Sciatic nerve (tissue), 2 donors: Measurements from ENCODE around the gene SHISA5. TPM values are rescaled to one million over a fixed set of nuclear protein-coding genes. Genes with fewer than 3 reads are reported as not detected.
"Not testable (repeated sequence)": the region's sequence is repeated elsewhere in the genome, so short reads cannot be mapped to it uniquely, and the experiment has no call there.

Experiments used
- ATAC-seq: fragments of 200-7000 bp; cut with Tn5 transposase; one replicate; pipeline ENCODE4 v1.9.1; 2020; ENCODE audit warnings: mild to moderate bottlenecking, moderate library complexity
- DNase-seq: peaks from one replicate; pipeline ENCODE4 v3.0.0-alpha.2; 2020; ENCODE audit warnings: low spot score
- intact Hi-C: fragments of 100-400 bp; cut with DNase I; formaldehyde crosslinking; loops from one replicate; pipeline ENCODE4 v1.14.2; 2022
- total RNA-seq: library from RNA; stranded (reverse); fragmentation: NEBNext Ultra II Directional; extraction: Animal tissue kit (Norgen Biotek cat#: 25700); gene quantifications from one replicate; pipeline ENCODE4 v1.2.1, GENCODE V29; 2021
- donor health status: DM: no; HTN: no; CAD: no.
- donor health status: DM: no; HTN: no; CAD: no.

The SHISA5 gene
- total RNA-seq = 138 TPM

GRCh38 chr3:48504051-48504946 is at the start of gene SHISA5:
Gene SHISA5, minus strand, starts transcription at chr3:48504174. Its CDS starts 80 bp downstream, at chr3:48504094.
- ATAC-seq = peak; percentile 91
- DNase-seq = peak; percentile 90
- intact Hi-C loops = no loop called here

DNA sequence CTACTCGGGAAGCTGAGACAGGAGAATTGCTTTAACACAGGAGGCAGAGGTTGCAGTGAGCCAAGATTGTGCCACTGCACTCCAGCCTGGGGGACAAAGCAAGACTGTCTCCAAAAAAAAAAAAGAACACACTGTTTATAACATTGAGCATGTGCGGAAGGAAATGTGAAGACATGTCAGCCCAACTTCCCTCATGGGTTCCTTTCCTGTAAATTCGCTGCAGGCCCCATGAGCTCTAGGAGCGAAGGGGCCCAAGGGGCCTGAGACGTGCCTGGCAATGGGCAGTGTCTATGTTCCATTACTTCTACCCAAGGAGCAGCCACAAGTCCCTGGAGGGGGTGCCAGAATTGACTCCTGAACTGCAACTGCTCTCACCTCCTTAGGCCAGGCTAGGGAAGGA is 49.4 kb upstream of the SHISA5 start:
- intact Hi-C loops = loop anchor here (10.0 kb wide), 1 partner anchor 159 kb away; no protein-coding TSS in a partner anchor
- ATAC-seq (no peak), DNase-seq (no peak)

DNA sequence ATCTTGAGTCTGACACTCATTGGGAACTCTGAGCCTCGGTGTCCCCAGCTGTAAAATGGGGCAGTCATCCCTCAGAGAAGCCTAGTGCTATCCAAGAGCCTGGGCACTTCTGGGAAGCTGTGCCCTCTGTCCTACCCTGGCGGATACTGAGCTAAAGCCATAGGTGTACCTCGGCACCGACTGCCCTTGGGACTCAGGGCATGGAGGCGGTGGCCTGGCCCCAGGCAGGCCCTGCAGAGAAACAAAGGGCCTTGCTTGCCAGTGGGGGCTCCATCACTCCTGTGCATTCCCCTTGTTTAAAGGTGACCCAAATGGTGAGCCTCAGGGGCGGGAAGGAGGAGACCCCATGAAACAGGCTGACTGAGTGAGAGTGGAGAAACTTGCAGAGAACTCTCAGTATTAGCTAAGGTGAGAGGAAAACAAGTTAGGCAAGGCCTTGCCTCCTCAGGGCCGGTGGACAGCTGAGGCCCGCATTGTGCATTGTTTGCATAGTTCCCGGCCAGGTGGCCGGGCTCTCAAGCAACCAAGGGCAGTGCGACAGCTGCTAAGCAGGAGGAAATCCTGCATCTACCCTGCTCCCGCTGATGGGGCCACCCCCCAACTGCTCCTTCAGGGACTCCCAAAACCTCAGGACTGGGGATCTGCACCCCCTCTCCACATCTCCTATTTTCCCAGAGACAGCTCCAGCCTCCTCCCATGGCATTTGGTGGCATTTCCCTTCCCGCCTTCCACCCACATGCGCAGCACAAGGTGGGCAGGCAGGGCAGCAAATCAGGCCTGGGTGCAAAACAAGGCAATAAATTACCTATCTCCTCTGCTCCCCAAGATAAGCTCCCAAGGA is 48.4 kb upstream of the SHISA5 start:
- ATAC-seq (no peak), DNase-seq (no peak)
- intact Hi-C loops = loop anchor here (10.0 kb wide), 1 partner anchor 158 kb away; no protein-coding TSS in a partner anchor

GRCh38 chr3:48551651-48552050 is 47.7 kb upstream of the SHISA5 start:
- not testable (repeated sequence) for DNase-seq, ATAC-seq
- intact Hi-C loops = loop anchor here (10.0 kb wide), 1 partner anchor 157 kb away; no protein-coding TSS in a partner anchor

DNA sequence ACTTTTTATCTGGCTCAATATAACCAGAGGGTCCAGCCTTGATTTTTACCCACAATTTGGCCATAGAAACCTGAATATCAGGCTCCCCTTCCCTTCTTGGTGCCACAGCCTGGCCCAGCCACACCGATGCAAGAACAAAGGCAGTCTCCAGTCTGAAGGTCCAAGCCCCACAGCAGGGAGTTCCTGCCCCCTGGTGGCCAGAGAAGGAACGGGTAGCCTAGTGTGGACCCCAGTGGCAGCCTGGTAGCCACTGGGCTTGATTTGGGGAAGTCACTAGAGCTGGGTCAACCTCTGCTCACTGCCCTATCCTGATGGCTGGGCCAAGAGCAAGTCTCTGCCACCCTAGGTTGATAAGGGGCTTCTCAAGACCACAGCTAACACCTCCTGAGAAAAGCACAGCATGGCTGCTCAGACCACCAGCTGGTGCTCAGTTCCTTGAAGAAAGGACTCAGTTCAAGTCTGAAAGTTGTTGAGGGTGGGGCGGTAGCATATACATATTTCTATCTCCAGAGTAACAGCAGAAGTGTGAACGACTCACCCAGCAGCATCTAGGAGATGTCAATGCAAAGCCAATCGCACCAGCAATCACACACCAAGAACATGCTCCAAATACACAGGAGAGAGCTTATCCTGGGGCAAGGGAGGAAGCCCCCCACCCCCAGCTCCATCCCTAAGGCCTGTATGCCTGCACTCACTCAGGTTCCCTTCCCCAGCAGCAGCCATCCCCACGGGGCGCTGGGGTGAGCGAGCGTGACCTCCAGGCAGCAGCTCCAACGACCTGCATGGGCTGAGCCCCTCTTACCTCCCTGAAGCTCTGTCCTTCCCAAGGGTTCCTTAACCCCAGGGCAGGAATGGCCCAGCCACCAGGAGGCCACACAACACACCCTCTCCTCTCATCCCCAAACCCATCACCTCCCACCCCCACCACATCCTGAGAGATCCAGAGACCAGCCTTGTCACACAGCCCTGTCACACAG is 45.0 kb upstream of the SHISA5 start:
- ATAC-seq = peak; percentile 94
- intact Hi-C loops = loop anchor here (5.0 kb wide), 1 partner anchor 87 kb away; no protein-coding TSS in a partner anchor
- DNase-seq = peak; percentile 94

DNA sequence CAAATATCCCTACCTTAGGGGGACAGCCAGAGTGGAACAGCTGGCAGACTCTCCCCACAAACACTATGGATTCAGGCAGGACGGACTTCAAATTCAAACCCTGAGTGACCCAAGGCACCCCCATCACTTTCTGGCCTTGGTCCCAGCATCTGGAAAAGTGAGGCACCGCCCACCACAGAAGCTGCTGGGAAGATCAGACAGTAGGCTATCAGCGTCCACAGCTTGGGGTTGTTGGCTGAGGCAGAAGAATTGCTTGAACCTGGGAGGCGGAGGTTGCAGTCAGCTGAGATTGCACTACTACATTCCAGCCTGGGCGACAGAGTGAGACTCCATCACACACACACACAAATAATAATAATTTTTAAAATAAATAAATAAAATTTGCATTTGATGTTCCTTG is 44.2 kb upstream of the SHISA5 start:
- ATAC-seq (no peak), DNase-seq (no peak)
- intact Hi-C loops = loop anchor here (5.0 kb wide), 1 partner anchor 86 kb away; no protein-coding TSS in a partner anchor

- ATAC-seq = no peak
- intact Hi-C loops = loop anchor here (5.0 kb wide), 1 partner anchor 84 kb away; no protein-coding TSS in a partner anchor
- DNase-seq = no peak
Measured at GRCh38 chr3:48546203-48546829, 42.3 kb upstream of the SHISA5 start.

DNA sequence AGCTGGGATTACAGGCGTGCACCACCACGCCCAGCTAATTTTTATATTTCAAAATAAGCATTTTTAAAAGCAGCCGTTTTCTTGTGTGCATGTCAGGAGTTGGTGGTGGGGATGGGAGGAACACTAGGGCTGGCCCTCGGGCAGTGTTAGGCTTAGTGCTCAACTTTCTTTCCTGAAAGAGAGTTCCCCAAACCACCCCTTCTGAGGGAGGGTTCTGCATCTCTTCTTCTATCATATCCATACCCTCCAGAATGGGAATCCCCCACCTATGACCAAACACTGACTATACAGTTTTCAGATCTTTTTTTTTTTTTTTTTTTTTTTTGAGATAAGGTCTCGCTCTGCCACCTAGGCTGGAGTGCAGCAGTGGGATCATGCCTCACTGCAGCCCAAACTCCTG is 40.2 kb upstream of the SHISA5 start:
- ATAC-seq (no peak), DNase-seq (no peak)
- intact Hi-C loops = no loop called here

GRCh38 chr3:48543271-48543866 is 39.4 kb upstream of the SHISA5 start:
- DNase-seq (no peak), ATAC-seq (peak; percentile 80)
- intact Hi-C loops = no loop called here

DNA sequence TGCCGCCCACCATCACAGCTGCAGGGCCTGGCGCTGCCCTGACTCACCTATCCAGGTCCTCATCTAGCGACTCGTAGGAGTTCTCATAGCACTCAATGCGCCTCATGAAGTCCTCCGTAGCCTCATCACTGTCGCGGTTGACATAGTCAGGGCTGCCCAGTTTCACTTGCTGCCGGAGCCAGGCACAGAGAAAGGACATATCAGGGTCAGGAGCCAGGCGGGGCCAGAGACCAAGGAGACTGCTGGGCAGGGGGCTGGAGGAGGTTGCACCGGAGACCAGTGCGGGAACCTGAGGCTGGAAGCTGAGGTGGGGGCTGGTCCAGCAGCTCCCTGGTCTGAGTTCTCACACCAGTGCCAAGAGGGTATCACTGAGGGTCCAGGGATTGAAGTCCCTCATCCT is 34.5 kb upstream of the SHISA5 start:
- ATAC-seq (no peak), DNase-seq (no peak)
- intact Hi-C loops = no loop called here

GRCh38 chr3:48536785-48537184 is 32.8 kb upstream of the SHISA5 start:
- DNase-seq (no peak), ATAC-seq (no peak)
- intact Hi-C loops = no loop called here

DNA sequence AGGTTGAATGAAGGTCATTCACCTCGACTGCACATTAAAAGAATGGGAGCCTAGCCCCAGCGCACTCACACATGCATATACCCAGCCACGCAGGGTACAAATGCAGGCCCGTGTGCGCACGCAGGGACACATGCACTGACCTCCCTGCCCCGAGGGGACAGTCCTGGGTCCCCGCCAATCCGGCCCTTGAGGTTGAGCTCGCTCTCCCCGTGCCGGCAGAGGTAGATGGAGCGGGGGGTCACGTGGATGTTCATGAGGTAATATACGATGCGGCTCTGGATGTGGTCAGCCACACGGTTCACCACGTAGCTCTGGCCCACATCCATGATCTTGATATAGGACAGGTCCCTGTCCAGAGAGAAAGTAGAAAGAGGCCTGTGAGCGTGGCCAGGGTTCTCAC is 32.1 kb upstream of the SHISA5 start:
- intact Hi-C loops = no loop called here
- no peak for ATAC-seq
- no peak for DNase-seq

DNA sequence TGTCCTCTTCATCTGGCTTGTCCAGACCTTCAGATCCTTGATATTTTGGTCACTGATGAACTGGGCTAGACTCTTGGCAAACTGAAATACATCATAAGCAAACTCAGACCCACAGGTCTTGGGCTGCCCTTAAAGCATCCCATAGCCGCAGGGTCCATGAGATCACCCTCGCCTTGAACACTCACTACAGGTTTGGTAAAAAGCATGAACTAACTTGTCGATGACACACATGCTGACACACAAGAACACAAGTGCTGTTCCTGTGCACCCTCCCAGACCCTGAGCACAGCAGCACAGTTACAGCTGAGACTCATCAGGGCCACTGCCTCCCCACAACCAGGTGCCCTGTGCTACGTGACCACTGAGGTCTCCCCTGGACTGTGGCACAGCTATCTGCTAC is 31.6 kb upstream of the SHISA5 start:
- no peak for ATAC-seq
- no peak for DNase-seq
- intact Hi-C loops = no loop called here

DNA sequence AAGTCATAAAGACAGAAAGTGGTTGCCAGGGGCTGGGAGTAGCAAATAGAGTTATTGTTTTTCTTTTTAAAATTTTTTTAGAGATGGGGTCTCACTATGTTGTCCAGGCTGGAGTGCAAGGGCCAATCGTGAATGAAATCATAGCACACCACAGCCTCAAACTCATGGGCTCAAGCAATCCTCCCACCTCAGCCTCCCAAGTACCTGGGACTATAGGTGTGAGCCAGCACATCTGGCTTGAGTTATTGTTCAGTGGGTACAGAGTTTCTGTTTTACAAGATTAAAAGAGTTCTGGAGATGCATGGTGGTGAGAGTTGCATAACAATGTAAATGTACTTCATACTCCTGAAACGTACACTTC is 29.0 kb upstream of the SHISA5 start:
- intact Hi-C loops = loop anchor here (2.0 kb wide), 1 partner anchor 60 kb away; no protein-coding TSS in a partner anchor
- DNase-seq (no peak), ATAC-seq (no peak)

DNA sequence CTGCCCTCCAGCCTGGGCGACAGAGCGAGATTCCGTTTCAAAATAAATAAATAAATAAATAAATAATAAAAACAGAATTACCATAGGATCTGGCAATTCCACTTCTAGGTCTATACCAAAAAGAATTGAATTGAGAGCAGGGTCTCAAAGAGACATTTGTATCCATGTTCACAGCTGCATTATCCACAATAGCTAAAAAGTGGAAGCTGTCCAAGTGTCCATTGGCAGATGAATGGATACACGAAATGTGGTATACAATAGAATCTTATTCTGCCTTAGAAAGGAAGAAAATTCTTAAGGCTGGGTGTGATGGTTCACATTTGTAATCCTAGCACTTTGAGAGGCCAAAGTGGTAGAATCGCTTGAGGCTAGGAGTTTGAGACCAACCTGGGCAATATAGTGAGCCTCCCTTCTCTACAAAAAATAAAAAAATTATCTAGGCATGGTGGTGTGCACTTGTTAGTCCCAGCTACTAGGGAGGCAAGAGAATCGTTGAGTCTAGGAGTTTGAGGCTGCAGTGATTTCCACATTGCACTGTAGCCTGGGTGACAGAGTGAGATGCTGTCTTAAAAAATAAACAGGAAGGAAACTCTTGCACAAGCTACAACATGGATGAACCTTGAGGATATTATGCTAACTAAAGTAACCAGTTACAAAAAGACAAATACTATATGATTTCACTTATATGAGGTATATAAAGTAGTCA is 28.4 kb upstream of the SHISA5 start:
- DNase-seq (no peak), ATAC-seq (no peak)
- intact Hi-C loops = loop anchor here (2.0 kb wide), 1 partner anchor 60 kb away; no protein-coding TSS in a partner anchor

- intact Hi-C loops, ATAC-seq, DNase-seq: not testable (repeated sequence)
Measured at GRCh38 chr3:48530701-48531100, 26.7 kb upstream of the SHISA5 start.

DNA sequence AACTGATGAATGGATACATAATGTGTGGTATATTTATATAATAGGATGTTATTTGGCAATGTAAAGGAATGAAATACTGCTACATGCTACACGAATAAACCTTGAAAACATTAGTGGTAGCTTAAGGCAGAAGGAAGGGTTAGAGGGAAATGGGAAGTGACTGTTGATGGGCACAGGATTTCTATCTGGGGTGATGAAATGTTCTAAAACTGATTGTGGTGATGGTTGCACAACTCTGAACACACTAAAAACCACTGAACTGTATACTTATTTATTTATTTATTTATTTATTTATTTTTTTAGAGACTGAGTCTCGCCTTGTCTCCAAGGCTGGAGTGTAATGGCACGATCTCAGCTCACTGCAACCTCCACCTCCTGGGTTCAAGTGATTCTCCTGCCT is 24.8 kb upstream of the SHISA5 start:
- intact Hi-C loops = no loop called here
- DNase-seq = no peak
- peak; percentile 26 for ATAC-seq
